ENCODE data around the gene F10. TPM values are rescaled to one million over a fixed set of nuclear protein-coding genes. Genes with fewer than 3 reads are reported as not detected.

Gene F10
- total RNA-seq, 2 donors from 2014 or later, result 18.7 to 32.4 TPM

- Histone ChIP-seq H3K9ac (ENCODE audit: extremely low read depth, low read length, poor library complexity, severe bottlenecking) (no peak overlapping the region), H3K4me1 (ENCODE audit: control insufficient read depth, insufficient read depth, low read length) (no peaks in the 10 kb centered on the region), H3K4me3 (ENCODE audit: low read length) (no peak overlapping the region), H3K27ac (ENCODE audit: low read depth, low read length) (no peak overlapping the region), H3K27me3 (ENCODE audit: control insufficient read depth, insufficient read depth, low read length, poor library complexity, severe bottlenecking) (no peaks in the 10 kb centered on the region), H3K9me3 (ENCODE audit: control insufficient read depth, low read length) (no peaks in the 10 kb centered on the region), H3K36me3 (ENCODE audit: control insufficient read depth, insufficient read depth, low read length) (no peaks in the 10 kb centered on the region)
- DNase-seq, result peak; percentile 29
- no peaks in the 10 kb centered on the region for H3K9me3 Mint-ChIP-seq
- H3K36me3 Mint-ChIP-seq (ENCODE audit: low read depth), result peaks cover 23% of the 10 kb centered on the region
- no peak for TF ChIP-seq CTCF (conservative IDR thresholded peaks at IDR 0.05)
- peaks cover 2% of the 10 kb centered on the region for H3K27me3 Mint-ChIP-seq (ENCODE audit: insufficient read depth)
- 91 to 96% methylated on average over 33 to 40 of the region's 40 CpGs for WGBS, 2 experiments (ENCODE audit: insufficient coverage in 1 of 2, insufficient read length in 1 of 2)
- H3K4me1 Mint-ChIP-seq, result peaks cover 8% of the 10 kb centered on the region
- H3K27ac Mint-ChIP-seq, result no peak overlapping the region
- H3K4me3 Mint-ChIP-seq, result no peak overlapping the region
These were observed 34.5 kb upstream of the F10 start for GRCh38 chr13:113087923-113088690.

- no peaks in the 10 kb centered on the region for H3K9me3 ChIP-seq (ENCODE audit: control insufficient read depth, low read length)
- 93 to 96% methylated on average over 17 of the region's 17 CpGs for WGBS, 2 experiments (ENCODE audit: insufficient coverage in 1 of 2, insufficient read length in 1 of 2)
- no peak for DNase-seq
- H3K9me3 Mint-ChIP-seq, result no peaks in the 10 kb centered on the region
- peaks cover 2% of the 10 kb centered on the region for H3K27me3 Mint-ChIP-seq (ENCODE audit: insufficient read depth)
- H3K4me3 Mint-ChIP-seq, result no peak overlapping the region
- H3K27ac Mint-ChIP-seq, result no peak overlapping the region
- H3K4me3 ChIP-seq (ENCODE audit: low read length), result no peak overlapping the region
- no peak overlapping the region for H3K9ac ChIP-seq (ENCODE audit: extremely low read depth, low read length, poor library complexity, severe bottlenecking)
- H3K4me1 ChIP-seq (ENCODE audit: control insufficient read depth, insufficient read depth, low read length), result no peaks in the 10 kb centered on the region
- TF ChIP-seq CTCF (conservative IDR thresholded peaks at IDR 0.05), result no peak
- no peaks in the 10 kb centered on the region for H3K36me3 ChIP-seq (ENCODE audit: control insufficient read depth, insufficient read depth, low read length)
- H3K27ac ChIP-seq (ENCODE audit: low read depth, low read length), result no peak overlapping the region
- no peaks in the 10 kb centered on the region for H3K27me3 ChIP-seq (ENCODE audit: control insufficient read depth, insufficient read depth, low read length, poor library complexity, severe bottlenecking)
- peaks cover 23% of the 10 kb centered on the region for H3K36me3 Mint-ChIP-seq (ENCODE audit: low read depth)
- peaks cover 8% of the 10 kb centered on the region for H3K4me1 Mint-ChIP-seq
These were observed 33.9 kb upstream of the F10 start for GRCh38 chr13:113088691-113089020.

- DNase-seq, result peak; percentile 77
- Histone ChIP-seq H3K4me1 (ENCODE audit: control insufficient read depth, insufficient read depth, low read length) (no peaks in the 10 kb centered on the region), H3K36me3 (ENCODE audit: control insufficient read depth, insufficient read depth, low read length) (no peaks in the 10 kb centered on the region), H3K27ac (ENCODE audit: low read depth, low read length) (no peak overlapping the region), H3K4me3 (ENCODE audit: low read length) (no peak overlapping the region), H3K27me3 (ENCODE audit: control insufficient read depth, insufficient read depth, low read length, poor library complexity, severe bottlenecking) (no peaks in the 10 kb centered on the region), H3K9me3 (ENCODE audit: control insufficient read depth, low read length) (no peaks in the 10 kb centered on the region), H3K9ac (ENCODE audit: extremely low read depth, low read length, poor library complexity, severe bottlenecking) (no peak overlapping the region)
- peaks cover 8% of the 10 kb centered on the region for H3K4me1 Mint-ChIP-seq
- no peaks in the 10 kb centered on the region for H3K9me3 Mint-ChIP-seq
- no peak overlapping the region for H3K4me3 Mint-ChIP-seq
- TF ChIP-seq CTCF (conservative IDR thresholded peaks at IDR 0.05), result no peak
- peaks cover 22% of the 10 kb centered on the region for H3K36me3 Mint-ChIP-seq (ENCODE audit: low read depth)
- peaks cover 2% of the 10 kb centered on the region for H3K27me3 Mint-ChIP-seq (ENCODE audit: insufficient read depth)
- WGBS, 2 experiments (ENCODE audit: insufficient coverage in 1 of 2, insufficient read length in 1 of 2), result 89 to 94% methylated on average over 32 to 36 of the region's 36 CpGs
- no peak overlapping the region for H3K27ac Mint-ChIP-seq
These were observed 32.7 kb upstream of the F10 start for GRCh38 chr13:113089693-113090414.
